Effector memory CD4-positive, alpha-beta T cell (primary cell): Measurements from ENCODE around the gene MGAT5.
A peak's percentile ranks its signal among the peaks of the same experiment; 100 is the strongest.

ENCODE experiments used
- DNase-seq, 3 donors: peaks; one replicate each; pipeline ENCODE4 v3.0.0-alpha.2; 2020
- H3K27ac ChIP-seq: 2 replicates; pipeline ENCODE4 v1.7.0; 2013; ENCODE audit warnings: mild to moderate bottlenecking, low read length, moderate library complexity; ENCODE audit not compliant: insufficient read depth, poor library complexity, severe bottlenecking
- H3K27me3 ChIP-seq: replicated peaks from 2 replicates; pipeline ENCODE4 v1.7.0; 2013; ENCODE audit warnings: mild to moderate bottlenecking, low read length; ENCODE audit not compliant: insufficient read depth, control insufficient read depth, poor library complexity, severe bottlenecking
- H3K36me3 ChIP-seq: 2 replicates; pipeline ENCODE4 v1.7.0; 2013; ENCODE audit warnings: mild to moderate bottlenecking, low read length, moderate library complexity; ENCODE audit not compliant: control insufficient read depth, insufficient read depth
- H3K4me1 ChIP-seq: 2 replicates; pipeline ENCODE4 v1.7.0; 2013; ENCODE audit warnings: low read length, mild to moderate bottlenecking; ENCODE audit not compliant: control insufficient read depth, insufficient read depth, poor library complexity, severe bottlenecking
- H3K4me3 ChIP-seq: 2 replicates; pipeline ENCODE4 v1.7.0; 2013; ENCODE audit warnings: low read length, low read depth, mild to moderate bottlenecking; ENCODE audit not compliant: insufficient read depth, poor library complexity, severe bottlenecking
- H3K9me3 ChIP-seq: 2 replicates; pipeline ENCODE4 v1.7.0; 2013; ENCODE audit warnings: mild to moderate bottlenecking, low read length, moderate library complexity; ENCODE audit not compliant: control insufficient read depth

Gene MGAT5

DNA sequence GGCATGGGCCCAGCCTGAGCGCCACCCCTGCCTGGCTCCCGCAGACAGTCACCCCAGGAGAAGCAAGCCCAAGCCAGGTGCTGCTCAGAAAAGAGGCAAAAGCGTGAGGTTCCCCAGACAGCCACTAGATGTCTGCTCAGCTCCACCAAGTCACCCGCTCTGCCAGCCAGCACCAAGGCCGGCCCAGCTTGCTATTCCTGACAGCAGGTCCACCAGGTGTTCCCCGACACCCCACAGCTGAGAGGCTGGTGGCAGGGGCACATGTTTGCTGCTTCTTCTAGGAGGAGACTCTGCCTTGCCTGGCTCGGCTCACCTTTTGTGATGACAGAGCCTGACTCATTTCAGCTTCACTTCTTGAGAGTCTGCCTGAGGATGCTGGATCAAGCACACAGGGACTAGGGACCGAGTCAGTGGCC, 206.7 kb downstream of the MGAT5 start:
- H3K4me1 ChIP-seq: no peaks in the 10 kb centered on the region
- no peaks in the 10 kb centered on the region for H3K9me3 ChIP-seq
- no peaks in the 10 kb centered on the region for H3K27me3 ChIP-seq
- H3K27ac ChIP-seq: no peak overlapping the region
- DNase-seq: peak in 1 of 3 donors; percentile 7
- no peak overlapping the region for H3K4me3 ChIP-seq
- H3K36me3 ChIP-seq: peaks cover 4% of the 10 kb centered on the region

DNA sequence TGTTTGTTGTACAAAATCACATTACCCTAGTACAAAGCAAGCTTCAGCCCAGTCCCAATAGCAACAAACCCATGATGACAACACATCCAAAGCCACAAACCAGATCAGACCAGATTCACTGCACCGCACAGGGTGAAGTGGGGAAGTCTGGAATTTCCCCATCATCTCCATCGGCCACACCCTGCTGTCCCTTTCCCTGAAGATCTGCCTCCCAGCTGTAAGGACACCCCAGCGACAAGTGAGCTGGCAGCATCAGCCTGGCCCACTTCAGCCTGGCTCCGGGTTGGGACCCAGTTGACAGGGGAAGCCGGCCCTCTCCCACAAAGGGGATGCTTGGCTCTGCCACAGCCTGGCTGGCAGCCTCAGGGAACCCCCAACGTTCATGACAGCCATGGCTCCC, 207.6 kb downstream of the MGAT5 start:
- no peak for DNase-seq
- no peak overlapping the region for H3K27ac ChIP-seq
- no peak overlapping the region for H3K4me3 ChIP-seq
- H3K27me3 ChIP-seq: no peaks in the 10 kb centered on the region
- no peaks in the 10 kb centered on the region for H3K4me1 ChIP-seq
- no peaks in the 10 kb centered on the region for H3K9me3 ChIP-seq
- peaks cover 4% of the 10 kb centered on the region for H3K36me3 ChIP-seq

DNA sequence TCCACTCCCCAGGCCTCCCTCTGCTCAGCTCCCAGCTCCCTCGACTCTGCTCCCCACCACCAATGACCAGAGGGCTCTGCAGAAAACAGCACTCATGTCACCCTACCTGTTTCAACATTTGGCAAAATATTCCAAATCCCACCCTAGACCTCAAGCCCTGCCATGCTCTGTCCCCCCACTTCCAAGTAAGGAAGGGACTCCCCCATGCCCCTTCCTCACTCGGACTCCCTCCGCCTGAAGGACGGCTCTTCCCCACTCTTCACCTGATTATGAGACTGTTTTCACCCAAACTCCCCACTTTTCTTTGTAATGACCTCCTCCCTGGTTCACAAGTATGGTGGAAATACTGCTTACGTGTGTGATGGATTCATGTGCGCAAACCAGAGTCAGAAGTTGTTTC, 208.4 kb downstream of the MGAT5 start:
- no peaks in the 10 kb centered on the region for H3K4me1 ChIP-seq
- no peak for DNase-seq
- no peak overlapping the region for H3K4me3 ChIP-seq
- no peaks in the 10 kb centered on the region for H3K9me3 ChIP-seq
- H3K27ac ChIP-seq: no peak overlapping the region
- peaks cover 4% of the 10 kb centered on the region for H3K36me3 ChIP-seq
- no peaks in the 10 kb centered on the region for H3K27me3 ChIP-seq

DNA sequence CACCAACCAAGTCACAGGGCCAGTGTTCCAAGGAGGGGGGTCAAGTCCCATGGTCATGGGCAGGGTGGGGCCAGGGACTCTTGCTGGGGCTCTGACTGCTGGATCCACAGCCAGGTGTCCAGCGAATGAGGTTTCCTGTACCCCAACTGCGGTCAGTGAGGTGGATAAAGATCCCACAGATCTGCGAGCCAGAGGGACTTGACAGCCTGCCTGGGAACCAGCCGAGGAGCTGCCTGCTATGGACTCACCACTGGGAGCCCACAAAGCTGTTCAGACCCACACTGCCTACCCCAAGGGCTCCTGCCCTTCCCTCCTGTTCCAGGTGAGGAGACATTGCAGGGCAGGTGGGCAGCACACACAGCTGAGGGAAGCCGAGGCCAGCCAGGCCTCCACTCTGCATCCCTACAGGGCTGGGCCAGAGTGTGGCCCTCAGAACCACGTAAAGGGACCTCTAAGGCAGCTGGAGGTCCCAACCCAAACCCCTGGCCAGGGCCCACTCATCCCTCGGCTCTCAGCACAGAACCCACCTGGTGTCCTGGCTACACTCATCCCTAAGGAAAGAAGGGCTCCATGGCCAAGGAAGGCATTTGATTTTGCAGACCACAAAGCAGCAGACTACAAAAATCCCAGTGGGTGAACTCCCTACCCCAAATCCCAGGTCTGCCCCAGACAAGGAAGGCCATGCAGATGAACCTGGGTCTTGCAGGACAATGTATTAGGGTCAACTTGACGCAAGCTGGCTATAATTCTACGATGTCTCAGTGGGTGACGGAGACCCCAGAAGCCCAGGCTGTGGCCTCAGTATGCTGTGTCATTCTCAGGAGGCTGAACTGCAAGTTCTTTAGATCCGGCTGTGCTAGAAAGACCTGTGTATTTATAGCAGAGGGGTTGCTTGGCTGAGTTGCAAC, 209.2 kb downstream of the MGAT5 start:
- DNase-seq: no peak
- no peak overlapping the region for H3K27ac ChIP-seq
- H3K4me3 ChIP-seq: no peak overlapping the region
- H3K36me3 ChIP-seq: peaks cover 4% of the 10 kb centered on the region
- no peaks in the 10 kb centered on the region for H3K4me1 ChIP-seq
- H3K9me3 ChIP-seq: no peaks in the 10 kb centered on the region
- no peaks in the 10 kb centered on the region for H3K27me3 ChIP-seq

DNA sequence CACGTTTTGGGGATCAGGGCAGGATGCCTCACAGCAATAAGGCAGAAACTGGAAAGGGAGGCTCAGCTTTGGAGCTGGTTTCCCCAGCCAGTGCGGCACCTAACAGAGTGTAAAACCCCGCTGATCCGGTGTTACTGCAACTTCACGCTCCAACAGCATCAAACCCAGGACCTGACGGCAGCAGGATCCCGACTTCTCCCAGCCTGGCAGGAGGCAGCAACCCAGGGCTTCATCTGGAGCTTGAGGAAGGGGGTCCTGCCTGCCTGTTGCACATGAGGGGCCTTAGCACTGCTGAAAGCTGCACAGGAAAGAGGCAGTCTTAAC, 209.8 kb downstream of the MGAT5 start:
- Histone ChIP-seq H3K27ac (no peak overlapping the region), H3K4me1 (no peaks in the 10 kb centered on the region), H3K9me3 (no peaks in the 10 kb centered on the region), H3K27me3 (no peaks in the 10 kb centered on the region), H3K4me3 (no peak overlapping the region), H3K36me3 (peaks cover 4% of the 10 kb centered on the region)
- no peak for DNase-seq

DNA sequence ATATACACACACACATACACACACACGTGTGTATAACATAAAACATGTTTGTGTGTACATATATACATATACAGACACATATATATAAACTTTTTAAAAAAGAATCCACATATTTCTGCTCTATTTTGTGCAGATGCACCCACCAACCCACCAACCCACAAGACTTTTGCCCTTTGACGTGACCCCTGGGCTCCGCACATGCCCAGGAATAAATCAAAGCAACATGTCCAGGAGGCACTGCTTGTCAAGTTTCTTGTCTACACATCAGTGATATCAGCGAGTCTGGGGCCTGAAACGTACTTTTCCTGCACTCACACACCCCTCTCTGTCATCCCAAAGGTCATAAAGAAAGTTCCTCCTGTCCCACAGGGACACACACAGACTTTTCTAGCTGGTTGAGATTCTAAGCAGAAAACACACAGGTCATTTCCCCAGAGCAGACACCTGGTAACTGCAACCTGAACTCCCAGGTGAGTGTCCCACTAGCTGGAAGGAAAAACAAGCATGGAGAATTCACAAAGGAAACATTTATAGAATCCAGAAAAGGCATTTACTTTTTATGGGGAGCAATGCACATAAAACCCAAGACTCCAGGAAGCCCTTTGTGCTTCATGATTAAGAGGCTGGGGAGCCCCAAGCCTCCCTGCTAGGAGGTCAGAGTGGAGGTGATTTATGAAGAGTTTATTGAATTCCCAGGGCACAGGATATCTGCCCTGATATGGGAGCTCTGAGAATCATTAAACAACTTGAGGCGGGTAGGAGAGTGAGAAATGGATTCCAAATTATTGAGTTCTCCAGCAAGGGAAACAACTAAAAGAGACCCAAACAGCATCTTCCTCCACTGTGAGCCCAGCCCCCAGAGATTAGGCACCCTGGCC, 211.6 kb downstream of the MGAT5 start:
- H3K9me3 ChIP-seq: no peaks in the 10 kb centered on the region
- H3K4me3 ChIP-seq: no peak overlapping the region
- H3K36me3 ChIP-seq: peaks cover 4% of the 10 kb centered on the region
- H3K27ac ChIP-seq: no peak overlapping the region
- no peak for DNase-seq
- no peaks in the 10 kb centered on the region for H3K4me1 ChIP-seq
- H3K27me3 ChIP-seq: no peaks in the 10 kb centered on the region

DNA sequence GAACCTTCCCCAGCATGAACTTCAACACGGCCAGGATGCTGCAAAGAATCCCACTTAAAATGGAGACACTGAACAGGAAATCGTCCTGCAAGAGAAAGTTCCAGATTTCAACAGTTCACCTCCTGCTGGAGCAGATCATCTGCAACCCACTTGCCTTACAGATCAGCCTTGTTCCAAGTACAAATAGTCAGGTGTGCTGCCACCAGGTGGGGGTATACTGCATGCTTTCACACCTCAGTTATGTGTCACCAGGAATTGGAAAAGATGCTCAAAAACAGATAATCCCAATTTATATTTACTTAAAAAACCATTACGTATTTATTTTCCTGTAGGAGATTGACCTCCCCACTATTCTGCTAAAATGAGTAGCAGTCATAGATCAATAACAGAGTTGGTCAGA, 212.3 kb downstream of the MGAT5 start:
- DNase-seq: no peak
- H3K4me3 ChIP-seq: no peak overlapping the region
- peaks cover 4% of the 10 kb centered on the region for H3K36me3 ChIP-seq
- no peaks in the 10 kb centered on the region for H3K4me1 ChIP-seq
- H3K27ac ChIP-seq: no peak overlapping the region
- no peaks in the 10 kb centered on the region for H3K9me3 ChIP-seq
- no peaks in the 10 kb centered on the region for H3K27me3 ChIP-seq

DNA sequence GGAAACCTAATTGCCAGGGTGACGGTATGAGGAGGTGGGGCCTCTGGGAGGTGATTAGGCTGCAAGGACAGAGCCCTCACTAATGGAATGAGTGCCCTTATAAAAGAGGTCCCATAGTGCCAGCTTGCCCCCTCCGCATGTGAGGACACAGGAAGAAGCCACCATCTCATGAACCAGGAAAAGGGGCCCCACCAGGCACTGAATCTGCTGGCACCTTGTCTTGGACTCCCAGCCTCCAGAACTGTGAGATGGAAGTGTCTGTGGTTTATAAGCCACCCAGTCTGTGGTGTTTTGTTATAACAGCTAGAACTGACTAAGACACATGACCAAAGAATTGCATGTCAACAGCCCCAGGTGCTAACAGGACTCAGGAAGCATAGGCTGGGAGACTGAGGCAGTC, 214.3 kb downstream of the MGAT5 start:
- no peak for DNase-seq
- H3K27ac ChIP-seq: no peak overlapping the region
- H3K4me3 ChIP-seq: no peak overlapping the region
- no peaks in the 10 kb centered on the region for H3K4me1 ChIP-seq
- no peaks in the 10 kb centered on the region for H3K9me3 ChIP-seq
- H3K36me3 ChIP-seq: no peaks in the 10 kb centered on the region
- H3K27me3 ChIP-seq: no peaks in the 10 kb centered on the region

DNA sequence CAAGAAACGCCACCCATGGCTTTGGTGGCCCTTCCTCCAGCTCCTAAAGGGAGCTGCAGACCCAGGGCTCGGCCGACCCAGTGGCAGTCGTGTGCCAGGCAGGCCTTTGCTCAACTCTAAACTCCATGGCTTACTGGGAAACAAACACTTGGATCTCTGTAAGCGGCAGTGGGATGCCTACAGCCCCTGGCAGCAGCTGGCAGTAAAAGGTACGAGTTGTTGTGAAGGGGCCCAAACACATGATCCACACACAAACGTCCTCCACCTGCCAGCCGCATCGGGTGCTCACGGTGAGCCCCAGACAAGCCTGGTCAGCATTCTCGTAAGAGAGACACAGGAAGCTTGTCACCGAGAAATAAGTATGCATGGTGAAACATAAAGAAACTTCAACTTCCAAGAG, 214.9 kb downstream of the MGAT5 start:
- no peaks in the 10 kb centered on the region for H3K27me3 ChIP-seq
- no peak for DNase-seq
- H3K4me1 ChIP-seq: no peaks in the 10 kb centered on the region
- no peak overlapping the region for H3K4me3 ChIP-seq
- H3K36me3 ChIP-seq: no peaks in the 10 kb centered on the region
- no peak overlapping the region for H3K27ac ChIP-seq
- H3K9me3 ChIP-seq: no peaks in the 10 kb centered on the region

DNA sequence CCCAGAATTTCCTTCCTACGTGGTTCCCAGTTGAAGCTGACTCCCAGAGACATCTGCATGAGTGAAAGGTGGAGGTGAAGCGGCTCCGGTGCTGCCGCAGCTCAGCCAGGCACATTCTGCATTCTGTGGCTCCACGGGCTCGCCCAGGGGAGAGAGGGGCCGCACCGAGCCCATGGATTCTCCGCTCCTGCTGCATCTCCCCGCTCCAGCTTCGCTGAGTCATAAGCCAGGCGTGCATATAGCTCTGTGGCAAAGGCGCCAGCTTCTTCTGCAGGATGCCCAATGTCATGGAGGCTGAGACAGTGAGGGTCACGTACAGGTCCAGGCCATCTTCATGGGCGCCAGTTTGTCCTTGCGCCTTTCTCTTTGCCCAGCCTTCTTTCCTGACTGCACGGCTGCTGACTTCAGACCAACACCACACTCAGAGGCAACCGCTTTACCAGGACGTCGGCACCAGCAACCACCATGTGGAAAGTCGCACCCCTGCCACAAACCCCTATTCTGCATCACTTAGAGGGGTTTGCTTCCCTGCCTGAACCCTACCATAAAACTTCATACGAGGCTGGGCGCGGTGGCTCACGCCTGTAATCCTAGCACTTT, 215.7 kb downstream of the MGAT5 start:
- no peaks in the 10 kb centered on the region for H3K36me3 ChIP-seq
- no peaks in the 10 kb centered on the region for H3K4me1 ChIP-seq
- no peak overlapping the region for H3K4me3 ChIP-seq
- DNase-seq: no peak
- no peaks in the 10 kb centered on the region for H3K27me3 ChIP-seq
- no peaks in the 10 kb centered on the region for H3K9me3 ChIP-seq
- no peak overlapping the region for H3K27ac ChIP-seq
